GM12878 (cell line): ENCODE data around the gene RADIL. TPM values are rescaled to one million over a fixed set of nuclear protein-coding genes. Genes with fewer than 3 reads are reported as not detected.

Experiments used
- ATAC-seq: fragments of 200-7000 bp; cut with Tn5 transposase; 3 replicates; pipeline ENCODE4 v1.9.1; 2020; ENCODE audit warnings: mild to moderate bottlenecking, moderate library complexity
- BruUV-seq: library from RNA; stranded (reverse); fragments of 400-500 nt; replicated peaks from 2 replicates; lab custom pipeline; 2021; lab: Mats Ljungman, UMichigan
- CTCF ChIA-PET: fragments of 300-600 bp; sonication (Branson Sonifier 250); formaldehyde crosslinking; extraction: SDS; loops from one replicate; lab custom pipeline; 2021; ENCODE audit warnings: inconsistent platforms; lab: Yijun Ruan, JAX
- POLR2A ChIA-PET: fragments of 350-600 bp; formaldehyde crosslinking; extraction: SDS; loops from one replicate; lab custom pipeline; 2021; ENCODE audit warnings: inconsistent platforms; lab: Charles Lee
- RAD21 ChIA-PET: fragments of 300-600 bp; sonication (Branson Sonifier 250); formaldehyde crosslinking; loops from one replicate; lab custom pipeline; 2023; ENCODE audit warnings: antibody characterized with exemption; ENCODE audit not compliant: unreplicated experiment; lab: Charles Lee
- SMC1A ChIA-PET: fragments of 300-600 bp; sonication (Branson Sonifier 250); formaldehyde crosslinking; loops from one replicate; lab custom pipeline; 2023; ENCODE audit not compliant: unreplicated experiment, uncharacterized antibody; lab: Charles Lee
- DNase-seq: peaks from one replicate; pipeline ENCODE4 v3.0.0-alpha.2; 2011; ENCODE audit warnings: low read depth, low spot score
- FAIRE-seq: peaks from 3 replicates; lab custom pipeline; 2011; peaks lifted over from hg19 to GRCh38; lab: Jason Lieb, UNC
- H2AFZ ChIP-seq: 2 replicates; pipeline ENCODE4 v1.6.0; 2011; ENCODE audit warnings: low read depth, low read length, control low read depth; ENCODE audit not compliant: control insufficient read depth
- H3K27ac ChIP-seq: 2 replicates; pipeline ENCODE4 v1.5.1; 2011; ENCODE audit warnings: control low read depth; ENCODE audit not compliant: control insufficient read depth, insufficient read depth
- H3K27me3 ChIP-seq, 2 experiments: replicated peaks in 1 of 2; 2 replicates each; pipeline versions ENCODE4 v1.6.0 to v1.6.1; 2011; ENCODE audit warnings: low read length in 1 of 2; ENCODE audit not compliant: control insufficient read depth in 2 of 2, insufficient read depth in 2 of 2
- H3K36me3 ChIP-seq, 2 experiments: 2 replicates each; pipeline ENCODE4 v1.5.1; 2011; ENCODE audit warnings: low read length in 1 of 2; ENCODE audit not compliant: control insufficient read depth in 2 of 2, insufficient read depth in 2 of 2
- H3K4me1 ChIP-seq: 2 replicates; pipeline ENCODE4 v1.6.1; 2011; ENCODE audit warnings: mild to moderate bottlenecking, low read length, moderate library complexity, mixed read lengths; ENCODE audit not compliant: control insufficient read depth, insufficient read depth
- H3K4me2 ChIP-seq: 2 replicates; pipeline ENCODE4 v1.6.0; 2011; ENCODE audit warnings: control low read depth; ENCODE audit not compliant: control insufficient read depth, insufficient read depth
- H3K4me3 ChIP-seq: fragments of 200-600 bp; sonication (generic); 2 replicates; pipeline ENCODE4 v1.5.1; 2016
- H3K79me2 ChIP-seq: 2 replicates; pipeline ENCODE4 v1.6.0; 2011; ENCODE audit warnings: low read length; ENCODE audit not compliant: control insufficient read depth, insufficient read depth
- H3K9ac ChIP-seq: 2 replicates; pipeline ENCODE4 v1.8.0; 2011; ENCODE audit warnings: low read length, control low read depth, mixed read lengths; ENCODE audit not compliant: control insufficient read depth, insufficient read depth
- H3K9me3 ChIP-seq: replicated peaks from 3 replicates; pipeline ENCODE4 v1.5.1; 2011; ENCODE audit warnings: mild to moderate bottlenecking, low read length; ENCODE audit not compliant: control insufficient read depth, insufficient read depth
- H4K20me1 ChIP-seq: 2 replicates; pipeline ENCODE4 v1.6.0; 2011; ENCODE audit not compliant: control insufficient read depth, insufficient read depth
- ZNF207 ChIP-seq: fragments of 450-650 bp; IDR thresholded peaks from 2 replicates; pipeline ENCODE4 v1.6.1; 2014; ENCODE audit warnings: antibody characterized with exemption, mild to moderate bottlenecking, borderline replicate concordance
- WGBS: methylation state at CpG from one replicate; pipeline ENCODE4 v1.1.6; 2016; ENCODE audit warnings: low lambda C conversion rate; ENCODE audit not compliant: insufficient replicate concordance, insufficient coverage; ENCODE audit errors: missing lambda C conversion rate; 5-methylcytosine and 5-hydroxymethylcytosine counted together
- in situ Hi-C: fragments of 300-500 bp; cut with MboI; formaldehyde crosslinking; loops from 9 replicates; pipeline ENCODE4 v1.14.3; 2018; ENCODE audit warnings: mixed read lengths
- intact Hi-C: fragments of 100-400 bp; cut with micrococcal nuclease; formaldehyde crosslinking; loops from one replicate; pipeline ENCODE4 v1.14.2; 2022; ENCODE audit not compliant: unreplicated experiment
- polyA plus RNA-seq, 11 experiments: library from polyadenylated mRNA; depleted of rRNA in 4 of 11; unstranded in 6 of 11; stranded (reverse) in 5 of 11; fragments of >200 nt; fragmentation: Nextera tagmentation in 4 of 11; fragmentation: Illumina TruSeq in 1 of 11; extraction: Ambion mirVana in 4 of 11; extraction: Trizol in 1 of 11; gene quantifications; 1 replicate in 1 of 11; 2 replicates in 10 of 11; pipeline versions ENCODE4 v1.2.1 to v1.2.3, GENCODE V29; 2011 to 2016; ENCODE audit warnings: inconsistent platforms in 2 of 11, missing spikeins in 2 of 11, low read depth in 1 of 11
- total RNA-seq, 4 experiments: library from RNA; depleted of rRNA in 3 of 4; stranded (reverse); fragments of >200 nt in 3 of 4; fragmentation: Illumina TruSeq in 1 of 4; extraction: Trizol in 1 of 4; gene quantifications; 2 replicates each; pipeline versions ENCODE4 v1.2.1 to v1.2.3, GENCODE V29; 2013 to 2021
- TF ChIP-seq, protein P1 (sequence below): fragments of 450-650 bp; formaldehyde crosslinking; IDR thresholded peaks from 2 replicates; pipeline ENCODE4 v1.4.0; 2022; ENCODE audit warnings: mild to moderate bottlenecking, moderate library complexity

The RADIL gene
- total and polyA plus RNA-seq, 10 of the 15 experiments (the other 5 are each of a cell fraction or from before 2014, with no cell fraction given): 0.05 to 0.06 TPM; not detected in 8

DNA sequence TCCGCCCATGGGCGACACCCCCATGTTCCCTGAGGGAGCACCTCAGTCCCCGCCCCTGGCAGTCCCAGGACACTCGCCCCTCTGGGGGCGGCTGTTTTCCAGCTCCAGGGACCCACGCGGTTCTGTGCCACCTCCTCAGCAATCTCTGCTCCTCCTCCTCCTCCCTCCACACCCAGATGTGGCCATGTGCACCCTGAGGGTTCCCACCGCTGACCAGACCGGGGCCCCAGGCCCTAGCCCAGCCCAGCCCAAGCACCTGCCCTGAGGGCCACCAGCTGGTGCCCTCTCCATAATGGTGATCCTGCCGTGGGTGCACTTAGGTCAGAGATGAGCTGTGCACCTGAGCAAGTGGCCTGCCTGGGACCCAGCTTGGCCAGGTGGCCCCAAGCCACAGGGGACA, 83.0 kb downstream of the RADIL start:
- Histone ChIP-seq H3K36me3 (no peaks in the 10 kb centered on the region), H3K27ac (no peak overlapping the region), H3K9me3 (no peaks in the 10 kb centered on the region), H4K20me1 (no peaks in the 10 kb centered on the region), H3K79me2 (no peaks in the 10 kb centered on the region), H3K4me1 (no peaks in the 10 kb centered on the region), H3K4me3 (no peak overlapping the region), H3K27me3 (no peaks in the 10 kb centered on the region), H3K9ac (no peak overlapping the region), H3K4me2 (no peak overlapping the region), H2AFZ (no peak overlapping the region)
- in situ Hi-C loops: no loop called here
- WGBS: 49% methylated on average over 10 of the region's 10 CpGs
- intact Hi-C loops: no loop called here
- DNase-seq (no peak), FAIRE-seq (no peak), ATAC-seq (no peak)
- CTCF ChIA-PET: interaction anchor here (0.7 to 5.2 kb wide), 2 partner anchors 49 to 285 kb away, joined by 4 to 30 read pairs; no protein-coding TSS in a partner anchor
- BruUV-seq: no TSS peak
- TF ChIP-seq, protein P1, sequence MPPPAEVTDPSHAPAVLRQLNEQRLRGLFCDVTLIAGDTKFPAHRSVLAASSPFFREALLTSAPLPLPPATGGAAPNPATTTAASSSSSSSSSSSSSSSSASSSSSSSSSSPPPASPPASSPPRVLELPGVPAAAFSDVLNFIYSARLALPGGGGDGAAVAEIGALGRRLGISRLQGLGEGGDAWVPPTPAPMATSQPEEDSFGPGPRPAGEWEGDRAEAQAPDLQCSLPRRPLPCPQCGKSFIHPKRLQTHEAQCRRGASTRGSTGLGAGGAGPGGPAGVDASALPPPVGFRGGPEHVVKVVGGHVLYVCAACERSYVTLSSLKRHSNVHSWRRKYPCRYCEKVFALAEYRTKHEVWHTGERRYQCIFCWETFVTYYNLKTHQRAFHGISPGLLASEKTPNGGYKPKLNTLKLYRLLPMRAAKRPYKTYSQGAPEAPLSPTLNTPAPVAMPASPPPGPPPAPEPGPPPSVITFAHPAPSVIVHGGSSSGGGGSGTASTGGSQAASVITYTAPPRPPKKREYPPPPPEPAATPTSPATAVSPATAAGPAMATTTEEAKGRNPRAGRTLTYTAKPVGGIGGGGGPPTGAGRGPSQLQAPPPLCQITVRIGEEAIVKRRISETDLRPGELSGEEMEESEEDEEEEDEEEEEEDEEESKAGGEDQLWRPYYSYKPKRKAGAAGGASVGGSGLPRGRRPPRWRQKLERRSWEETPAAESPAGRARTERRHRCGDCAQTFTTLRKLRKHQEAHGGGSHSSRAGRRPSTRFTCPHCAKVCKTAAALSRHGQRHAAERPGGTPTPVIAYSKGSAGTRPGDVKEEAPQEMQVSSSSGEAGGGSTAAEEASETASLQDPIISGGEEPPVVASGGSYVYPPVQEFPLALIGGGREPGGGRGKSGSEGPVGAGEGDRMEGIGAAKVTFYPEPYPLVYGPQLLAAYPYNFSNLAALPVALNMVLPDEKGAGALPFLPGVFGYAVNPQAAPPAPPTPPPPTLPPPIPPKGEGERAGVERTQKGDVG (CRISPR knock-in tag): no peak
- no peak for TF ChIP-seq ZNF207
- SMC1A ChIA-PET: no interaction called here
- POLR2A ChIA-PET: no interaction called here
- RAD21 ChIA-PET: no interaction called here
